ENCODE results near the gene ZRANB3. TPM values are rescaled to one million over a fixed set of nuclear protein-coding genes. Genes with fewer than 3 reads are reported as not detected.
A peak's percentile ranks its signal among the peaks of the same experiment; 100 is the strongest.

Gene ZRANB3
- total RNA-seq, 1 donor from 2014 or later = 3.8 TPM

DNA sequence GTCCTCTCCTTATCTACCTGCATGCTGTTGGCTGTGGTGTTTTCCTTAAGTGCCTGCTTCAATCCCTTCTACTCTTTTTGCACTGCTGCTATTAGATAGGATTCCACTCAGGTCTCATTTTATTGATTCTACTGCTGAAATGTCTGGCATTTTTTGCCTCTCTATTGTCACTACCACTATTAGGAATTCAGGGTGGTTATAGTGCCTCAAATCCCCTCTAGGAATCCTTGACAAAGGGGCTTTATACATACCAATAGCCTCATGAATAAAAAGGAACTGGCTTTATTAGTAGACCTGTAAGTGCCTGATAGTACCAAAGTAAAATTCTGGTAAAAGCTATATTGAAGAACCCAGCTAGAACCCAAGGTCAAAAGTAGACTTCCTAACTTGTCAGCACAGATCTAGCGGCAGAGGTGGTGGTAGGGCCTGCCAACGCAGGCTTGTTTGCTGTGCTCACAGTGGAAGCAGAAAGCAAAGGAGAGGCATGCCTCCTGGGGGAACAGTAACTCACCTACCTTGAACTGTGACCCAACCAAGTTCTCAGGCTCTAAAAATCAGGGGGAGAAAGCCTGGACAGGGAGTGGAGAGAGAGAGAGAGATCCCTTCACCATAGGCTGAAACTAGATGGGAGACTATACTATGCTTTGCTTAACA, 278.1 kb downstream of the ZRANB3 start:
- DNase-seq (ENCODE audit: low read depth in 2 of 2) = no peak

DNA sequence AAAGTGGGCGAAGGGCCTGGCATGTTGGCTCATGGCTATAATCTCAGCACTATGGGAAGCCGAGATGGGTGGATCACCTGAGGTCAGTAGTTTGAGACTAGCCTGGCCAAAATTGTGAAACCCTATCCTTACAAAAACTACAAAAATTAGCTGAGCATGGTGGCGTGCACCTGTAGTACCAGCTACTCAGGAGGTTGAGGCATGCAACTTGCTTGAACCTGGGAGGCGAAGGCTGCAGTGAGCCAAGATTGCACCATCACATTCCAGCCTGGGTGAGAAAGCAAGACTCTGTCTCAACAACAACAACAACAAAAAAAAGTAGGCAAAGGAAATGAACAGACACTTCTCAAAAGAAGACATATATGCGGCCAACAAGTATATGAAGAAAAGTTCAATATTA, 282.4 kb downstream of the ZRANB3 start:
- no peak for DNase-seq (ENCODE audit: low read depth in 2 of 2)

GRCh38 chr2:135246711-135247270, 284.2 kb downstream of the ZRANB3 start:
- no peak for DNase-seq (ENCODE audit: low read depth in 2 of 2)

DNA sequence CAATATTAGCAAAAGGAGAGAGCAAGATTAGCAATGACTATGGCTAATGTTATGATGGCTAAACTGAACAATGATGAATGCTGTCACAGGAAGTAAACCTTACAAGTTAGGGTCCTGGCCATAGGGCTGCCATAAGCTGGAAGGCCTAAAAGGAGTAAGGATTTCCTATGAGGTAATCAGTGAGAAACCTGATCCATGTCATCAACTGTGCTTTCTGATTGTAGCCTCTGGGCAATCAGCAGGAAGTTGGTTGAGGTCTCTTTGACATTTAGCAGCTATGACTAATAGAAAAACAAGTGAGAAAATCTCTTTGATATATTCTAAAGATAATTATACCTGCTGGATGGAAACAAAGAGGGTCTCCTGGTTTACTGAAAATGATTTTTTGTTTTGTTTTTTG, 285.9 kb downstream of the ZRANB3 start:
- peak; percentile 62 to 90 for DNase-seq (ENCODE audit: low read depth in 2 of 2)

DNA sequence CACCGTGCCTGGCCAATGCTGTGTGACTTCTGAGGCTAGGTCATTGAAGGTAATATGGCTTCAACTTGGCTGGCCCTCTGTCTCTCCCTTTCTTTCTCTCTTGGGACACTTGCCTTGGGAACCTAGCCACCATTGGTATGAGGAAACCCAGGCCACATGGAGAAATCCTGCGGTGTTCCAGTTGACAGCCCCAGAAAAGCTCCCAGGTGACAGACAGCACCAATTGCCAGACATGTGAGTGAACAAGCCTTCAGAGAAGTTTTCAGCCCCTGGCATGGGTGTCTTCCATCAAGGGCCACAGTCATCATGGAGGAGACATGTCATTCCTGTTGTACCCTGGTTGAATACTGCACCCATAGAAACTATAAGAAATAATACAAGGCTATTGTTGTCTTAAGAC, 292.4 kb downstream of the ZRANB3 start:
- no peak for DNase-seq (ENCODE audit: low read depth in 2 of 2)

GRCh38 chr2:135230150-135230549, 300.9 kb downstream of the ZRANB3 start:
- DNase-seq (ENCODE audit: low read depth in 2 of 2) = peak in 1 of 2 donors; percentile 51

GRCh38 chr2:135227386-135227785, 303.6 kb downstream of the ZRANB3 start:
- no peak for DNase-seq (ENCODE audit: low read depth in 2 of 2)

GRCh38 chr2:135226961-135227360, 304.1 kb downstream of the ZRANB3 start:
- DNase-seq (ENCODE audit: low read depth in 2 of 2) = no peak

DNA sequence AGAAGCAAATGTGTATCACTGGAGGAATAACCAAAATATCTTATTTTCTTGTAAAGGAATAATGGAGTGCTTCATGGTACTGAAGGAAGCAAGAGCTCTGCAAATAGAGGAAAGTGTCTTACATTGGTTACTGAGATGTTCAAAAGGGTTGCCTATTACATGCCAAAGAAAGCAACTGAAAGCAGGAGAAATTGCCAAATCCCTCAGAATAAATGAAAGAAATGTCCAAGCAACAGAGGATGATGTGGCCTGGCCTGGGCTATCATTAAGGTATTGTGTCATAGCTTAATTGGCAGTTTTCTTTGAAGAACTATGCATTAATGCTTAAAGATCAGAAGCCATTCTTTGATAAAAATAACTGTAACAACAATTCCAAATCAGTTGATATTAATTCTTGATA, 305.2 kb downstream of the ZRANB3 start:
- DNase-seq (ENCODE audit: low read depth in 2 of 2) = no peak

DNA sequence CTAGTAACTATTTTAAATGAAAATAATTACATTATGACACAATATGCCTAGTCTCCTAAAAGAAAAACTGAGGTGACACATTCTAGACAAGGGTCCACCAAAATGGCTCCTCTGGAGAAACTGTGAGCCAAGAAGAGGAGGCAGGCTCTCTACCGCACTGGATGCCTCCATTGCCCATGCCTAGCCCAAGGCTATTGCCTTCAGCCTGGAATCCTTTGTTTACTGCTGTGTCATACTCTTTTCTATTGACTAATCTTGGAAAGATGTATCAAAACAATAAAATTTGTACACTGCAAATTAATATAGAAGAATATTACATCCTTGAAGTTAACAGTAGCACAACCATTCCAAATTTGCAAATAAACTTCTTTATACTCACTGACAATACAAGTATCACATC, 311.8 kb downstream of the ZRANB3 start:
- DNase-seq (ENCODE audit: low read depth in 2 of 2) = no peak

- no peak for DNase-seq (ENCODE audit: low read depth in 2 of 2)
Measured at GRCh38 chr2:135218426-135218825, 312.6 kb downstream of the ZRANB3 start.

GRCh38 chr2:135212757-135213156, 318.3 kb downstream of the ZRANB3 start:
- DNase-seq (ENCODE audit: low read depth in 2 of 2) = no peak

GRCh38 chr2:135208016-135208415, 323.0 kb downstream of the ZRANB3 start:
- DNase-seq (ENCODE audit: low read depth in 2 of 2) = no peak

- DNase-seq (ENCODE audit: low read depth in 2 of 2) = no peak
Measured at GRCh38 chr2:135203944-135204343, 327.1 kb downstream of the ZRANB3 start.

DNA sequence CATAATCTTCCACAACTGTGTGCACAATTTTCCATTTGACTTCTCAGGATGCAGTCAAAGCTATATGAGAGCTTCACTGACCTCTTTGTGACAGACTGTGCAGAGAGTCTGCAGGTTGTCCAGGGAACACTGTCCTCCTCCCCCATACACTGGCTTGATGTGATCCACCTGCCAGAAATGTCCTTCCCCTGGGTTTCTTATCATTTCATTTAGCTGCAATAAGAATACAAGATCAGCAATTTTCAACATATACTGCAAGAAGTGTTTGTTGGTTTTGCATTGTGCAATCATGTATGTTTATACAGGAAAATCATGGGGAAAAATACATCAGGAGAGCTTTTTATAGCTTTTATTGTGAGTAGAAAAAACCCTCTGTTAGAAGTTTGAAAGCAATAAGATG, 328.3 kb downstream of the ZRANB3 start:
- DNase-seq (ENCODE audit: low read depth in 2 of 2) = no peak

DNA sequence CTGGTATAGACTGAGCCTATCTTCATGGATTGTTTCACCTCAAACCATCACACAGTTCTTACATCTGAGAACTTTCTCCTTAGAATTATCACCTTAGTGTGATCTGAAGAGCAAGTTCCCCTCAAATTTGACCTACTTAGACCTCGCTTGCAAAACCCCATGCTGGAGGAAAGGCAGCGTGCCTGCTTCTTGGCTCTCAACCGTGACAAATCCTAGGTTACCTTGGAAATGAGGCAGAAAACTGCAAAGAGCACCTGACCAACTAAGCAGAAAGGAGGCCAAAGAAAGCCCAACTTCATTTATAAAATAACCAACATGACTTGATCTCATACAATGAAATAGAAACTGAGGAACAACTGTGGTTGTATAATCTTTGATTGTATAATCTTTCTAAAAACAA, 332.5 kb downstream of the ZRANB3 start:
- DNase-seq (ENCODE audit: low read depth in 2 of 2) = no peak

GRCh38 chr2:135190799-135191198, 340.2 kb downstream of the ZRANB3 start:
- no peak for DNase-seq (ENCODE audit: low read depth in 2 of 2)

DNA sequence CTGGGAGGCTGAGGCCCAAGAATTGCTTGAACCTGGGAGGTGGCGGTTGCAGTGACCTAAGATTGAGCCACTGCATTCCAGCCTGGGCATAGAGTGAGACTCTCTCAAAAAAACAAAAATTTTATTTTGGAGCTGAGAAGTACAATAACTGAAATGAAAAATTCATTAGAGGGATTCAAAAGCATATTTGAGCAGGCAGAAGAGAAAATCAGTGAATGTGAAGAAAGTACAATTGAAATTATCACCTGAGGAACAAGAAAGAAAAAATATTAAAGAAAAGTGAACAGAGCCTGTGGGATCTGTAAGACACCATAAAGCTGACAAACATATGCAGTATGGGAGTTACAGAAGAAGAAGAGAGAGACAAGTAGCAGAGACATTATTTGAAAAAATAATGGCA, 341.9 kb downstream of the ZRANB3 start:
- DNase-seq (ENCODE audit: low read depth in 2 of 2) = no peak

- DNase-seq (ENCODE audit: low read depth in 2 of 2) = no peak
Measured at GRCh38 chr2:135187270-135187669, 343.7 kb downstream of the ZRANB3 start.

GRCh38 chr2:135186054-135186453, 345.0 kb downstream of the ZRANB3 start:
- DNase-seq (ENCODE audit: low read depth in 2 of 2) = no peak

DNA sequence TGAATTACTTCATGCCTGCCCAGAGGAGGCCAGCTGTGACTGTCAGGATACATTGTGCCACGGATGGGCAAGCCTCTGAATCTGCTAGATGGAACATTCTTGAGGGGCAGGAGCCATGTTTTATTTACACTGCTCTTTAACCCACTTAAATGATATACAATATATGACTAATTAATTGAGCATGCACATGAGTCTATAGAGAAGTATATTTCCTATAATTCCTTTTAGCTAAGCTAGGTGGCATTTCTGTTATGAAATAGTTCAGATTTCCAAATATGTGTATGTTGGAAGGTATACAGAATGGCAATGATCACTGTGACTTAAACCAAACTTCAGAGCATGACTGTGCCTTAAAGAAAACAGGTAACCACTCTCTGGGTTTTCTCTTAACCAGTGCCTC, 347.2 kb downstream of the ZRANB3 start:
- no peak for DNase-seq (ENCODE audit: low read depth in 2 of 2)

GRCh38 chr2:135182601-135183000, 348.4 kb downstream of the ZRANB3 start:
- DNase-seq (ENCODE audit: low read depth in 2 of 2) = no peak

GRCh38 chr2:135182190-135182589, 348.8 kb downstream of the ZRANB3 start:
- no peak for DNase-seq (ENCODE audit: low read depth in 2 of 2)

- no peak for DNase-seq (ENCODE audit: low read depth in 2 of 2)
Measured at GRCh38 chr2:135179689-135180088, 351.3 kb downstream of the ZRANB3 start.

Measured in lung microvascular endothelial cell (primary cell).